ENCODE results near the gene IGSF11.

GRCh38 chr3:118960876-118961450 is 73.7 kb downstream of the IGSF11 start:
- no peak for TF ChIP-seq ZNF384 (IDR thresholded peaks at IDR 0.05)
- no peak for TF ChIP-seq BHLHE40 (IDR thresholded peaks at IDR 0.05; ENCODE audit: borderline replicate concordance)
- no peak for TF ChIP-seq FOXK2 (IDR thresholded peaks at IDR 0.05)
